Myocyte (in vitro differentiated cells): ENCODE measurements around the gene RNF168. TPM values are rescaled to one million over a fixed set of nuclear protein-coding genes. Genes with fewer than 3 reads are reported as not detected.
A peak's percentile ranks its signal among the peaks of the same experiment; 100 is the strongest.
"Not testable (repeated sequence)": the region's sequence is repeated elsewhere in the genome, so short reads cannot be mapped to it uniquely, and the experiment has no call there.

Experiments
- DNase-seq: peaks from one replicate; pipeline ENCODE4 v3.0.0-alpha.2; 2012; ENCODE audit warnings: low read depth
- polyA plus RNA-seq: library from polyadenylated mRNA; unstranded; fragments of >200 nt; gene quantifications from one replicate; pipeline ENCODE4 v1.2.1, GENCODE V29; 2012; ENCODE audit warnings: missing spikeins
- total RNA-seq: library from RNA; depleted of rRNA; stranded (reverse); fragments of >200 nt; gene quantifications from 2 replicates; pipeline ENCODE4 v1.2.3, GENCODE V29; 2014

Gene RNF168
- total RNA-seq = 9.2 and 13.2 TPM in 2 replicates
- 4.2 TPM for polyA plus RNA-seq

GRCh38 chr3:196503196-196504076 is at the start of gene RNF168:
Gene RNF168, minus strand, starts transcription at chr3:196503768. Its CDS starts 595 bp downstream, at chr3:196503173.
- peak; percentile 96 for DNase-seq

- DNase-seq = no peak
These were observed 48.7 kb upstream of the RNF168 start for GRCh38 chr3:196552253-196552652.

GRCh38 chr3:196550172-196550571 is 46.6 kb upstream of the RNF168 start:
- not testable (repeated sequence) for DNase-seq

GRCh38 chr3:196549312-196549711 is 45.7 kb upstream of the RNF168 start:
- not testable (repeated sequence) for DNase-seq

GRCh38 chr3:196547067-196547466 is 43.5 kb upstream of the RNF168 start:
- DNase-seq = no peak

- DNase-seq = no peak
These were observed 43.0 kb upstream of the RNF168 start for GRCh38 chr3:196546537-196546936.

GRCh38 chr3:196544491-196544992 is 41.0 kb upstream of the RNF168 start:
- no peak for DNase-seq

- DNase-seq = no peak
These were observed 38.3 kb upstream of the RNF168 start for GRCh38 chr3:196541684-196542445.

GRCh38 chr3:196537319-196537984 is 33.9 kb upstream of the RNF168 start:
- peak; percentile 24 for DNase-seq

GRCh38 chr3:196533260-196533681 is 29.7 kb upstream of the RNF168 start:
- no peak for DNase-seq

GRCh38 chr3:196531418-196531817 is 27.9 kb upstream of the RNF168 start:
- no peak for DNase-seq

- DNase-seq = peak; percentile 56
These were observed 25.2 kb upstream of the RNF168 start for GRCh38 chr3:196528639-196529233.

- DNase-seq = no peak
These were observed 21.6 kb upstream of the RNF168 start for GRCh38 chr3:196525141-196525540.

GRCh38 chr3:196524527-196524926 is 21.0 kb upstream of the RNF168 start:
- no peak for DNase-seq

GRCh38 chr3:196523841-196524240 is 20.3 kb upstream of the RNF168 start:
- no peak for DNase-seq

GRCh38 chr3:196521291-196521690 is 17.7 kb upstream of the RNF168 start:
- DNase-seq = not testable (repeated sequence)

GRCh38 chr3:196519718-196520082 is 16.1 kb upstream of the RNF168 start:
- DNase-seq = no peak

- peak; percentile 77 for DNase-seq
These were observed 15.6 kb upstream of the RNF168 start for GRCh38 chr3:196518966-196519717.

GRCh38 chr3:196517919-196518318 is 14.4 kb upstream of the RNF168 start:
- DNase-seq = no peak

GRCh38 chr3:196517162-196517800 is 13.7 kb upstream of the RNF168 start:
- DNase-seq = no peak
